Measurements from ENCODE around the gene DENR. TPM values are rescaled to one million over a fixed set of nuclear protein-coding genes. Genes with fewer than 3 reads are reported as not detected.
A peak's percentile ranks its signal among the peaks of the same experiment; 100 is the strongest.
"Not testable (repeated sequence)": the region's sequence is repeated elsewhere in the genome, so short reads cannot be mapped to it uniquely, and the experiment has no call there.

DENR gene
- total and polyA plus RNA-seq, 2 experiments from 2014 or later = 48.6 to 83.3 TPM

GRCh38 chr12:122740351-122740750 lies 12.3 kb upstream of the DENR start:
- H3K4me2 ChIP-seq (ENCODE audit: unreplicated experiment) = no peak overlapping the region
- no peak overlapping the region for H3K27ac ChIP-seq
- H3K36me3 ChIP-seq (ENCODE audit: low read depth) = no peaks in the 10 kb centered on the region
- H3K9me3 ChIP-seq (ENCODE audit: low read depth) = no peaks in the 10 kb centered on the region
- no peak overlapping the region for H3K4me3 ChIP-seq
- peak; percentile 11 for DNase-seq
- no peaks in the 10 kb centered on the region for H3F3A ChIP-seq (ENCODE audit: insufficient read depth)
- no peak overlapping the region for H2AFZ ChIP-seq
- 94 to 96% methylated on average over 7 of the region's 7 CpGs for WGBS, 2 experiments (ENCODE audit: low coverage in 1 of 2, low lambda C conversion rate in 2 of 2, missing lambda C conversion rate in 2 of 2)
- no peak overlapping the region for H3K9ac ChIP-seq
- no peaks in the 10 kb centered on the region for H3K4me1 ChIP-seq (ENCODE audit: insufficient read depth)
- H3K27me3 ChIP-seq (replicated peaks; ENCODE audit: insufficient read depth) = no peaks in the 10 kb centered on the region
- no peaks in the 10 kb centered on the region for H4K20me1 ChIP-seq (ENCODE audit: insufficient read depth)
- TF ChIP-seq EZH2 (IDR thresholded peaks at IDR 0.05; ENCODE audit: insufficient read depth, poor library complexity, severe bottlenecking) = no peak
- no peak for TF ChIP-seq EZH2phosphoT487 (IDR thresholded peaks at IDR 0.05; ENCODE audit: insufficient read depth, low read depth)
- in situ Hi-C loops (cut with MboI) = no loop called here
- H3K79me2 ChIP-seq (ENCODE audit: insufficient read depth) = no peaks in the 10 kb centered on the region
- H3K9me2 ChIP-seq (ENCODE audit: insufficient read depth) = no peaks in the 10 kb centered on the region

- no peak overlapping the region for H3K9ac ChIP-seq
- WGBS, 2 experiments (ENCODE audit: low coverage in 1 of 2, low lambda C conversion rate in 2 of 2, missing lambda C conversion rate in 2 of 2) = 95 to 98% methylated on average over 7 of the region's 7 CpGs
- TF ChIP-seq EZH2 (IDR thresholded peaks at IDR 0.05; ENCODE audit: insufficient read depth, poor library complexity, severe bottlenecking) = no peak
- TF ChIP-seq EZH2phosphoT487 (IDR thresholded peaks at IDR 0.05; ENCODE audit: insufficient read depth, low read depth) = no peak
- in situ Hi-C loops (cut with MboI) = no loop called here
- no peak for DNase-seq
- H3K9me3 ChIP-seq (ENCODE audit: low read depth) = no peaks in the 10 kb centered on the region
- no peaks in the 10 kb centered on the region for H3K79me2 ChIP-seq (ENCODE audit: insufficient read depth)
- no peaks in the 10 kb centered on the region for H4K20me1 ChIP-seq (ENCODE audit: insufficient read depth)
- H3K27me3 ChIP-seq (replicated peaks; ENCODE audit: insufficient read depth) = no peaks in the 10 kb centered on the region
- no peak overlapping the region for H2AFZ ChIP-seq
- H3F3A ChIP-seq (ENCODE audit: insufficient read depth) = no peaks in the 10 kb centered on the region
- no peaks in the 10 kb centered on the region for H3K9me2 ChIP-seq (ENCODE audit: insufficient read depth)
- no peaks in the 10 kb centered on the region for H3K36me3 ChIP-seq (ENCODE audit: low read depth)
- no peak overlapping the region for H3K27ac ChIP-seq
- no peaks in the 10 kb centered on the region for H3K4me1 ChIP-seq (ENCODE audit: insufficient read depth)
- no peak overlapping the region for H3K4me3 ChIP-seq
- no peak overlapping the region for H3K4me2 ChIP-seq (ENCODE audit: unreplicated experiment)
These were observed 8.6 kb upstream of the DENR start for GRCh38 chr12:122743895-122744525.

DNA sequence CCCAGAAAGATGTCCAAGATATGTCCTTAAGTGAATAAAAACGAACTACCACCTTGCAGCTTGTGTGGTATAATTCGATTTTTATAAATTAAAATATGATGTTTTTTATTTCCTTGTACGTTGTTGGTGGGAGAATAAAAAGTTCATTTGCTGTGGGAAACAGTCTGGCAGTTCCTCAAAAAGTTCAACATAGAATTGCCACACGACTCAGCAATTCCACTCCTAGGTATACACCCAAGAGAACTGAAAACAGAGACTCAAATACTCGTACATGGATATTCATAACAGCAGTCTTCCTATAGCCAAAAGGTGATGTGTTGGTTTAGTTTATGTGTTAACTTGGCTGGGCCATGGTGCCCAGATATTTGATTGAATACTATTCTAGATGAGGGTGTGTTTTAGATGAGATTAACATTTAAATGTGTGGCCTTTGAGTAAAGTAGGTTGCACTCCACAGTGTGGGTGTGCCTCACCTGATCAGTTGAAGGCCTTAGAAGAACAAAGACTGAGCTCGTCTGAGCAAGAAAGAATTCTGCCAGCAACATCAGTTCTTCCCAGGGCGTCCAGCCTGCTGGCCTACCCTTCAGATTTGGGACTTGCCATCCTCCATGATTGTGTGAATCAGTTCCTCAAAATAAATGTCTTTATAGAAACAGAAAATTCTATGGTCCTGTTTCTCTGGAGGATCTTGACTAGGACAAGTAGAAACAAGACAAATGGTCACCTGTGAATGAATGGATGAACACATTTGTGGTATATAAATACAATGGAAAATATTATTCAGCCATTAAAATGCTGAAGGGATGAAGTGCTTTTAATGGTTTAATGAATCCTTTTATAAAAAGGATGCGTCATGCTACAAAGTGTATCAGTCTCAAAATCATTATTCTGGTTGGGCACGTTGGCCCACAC lies 5.1 kb upstream of the DENR start:
- Histone ChIP-seq H3K4me3 (no peak overlapping the region), H3K4me2 (ENCODE audit: unreplicated experiment) (no peak overlapping the region), H3K9me2 (ENCODE audit: insufficient read depth) (no peaks in the 10 kb centered on the region), H3F3A (ENCODE audit: insufficient read depth) (no peaks in the 10 kb centered on the region), H3K27ac (no peak overlapping the region), H3K4me1 (ENCODE audit: insufficient read depth) (no peaks in the 10 kb centered on the region), H3K9me3 (ENCODE audit: low read depth) (no peaks in the 10 kb centered on the region), H3K27me3 (replicated peaks; ENCODE audit: insufficient read depth) (no peaks in the 10 kb centered on the region), H3K9ac (no peak overlapping the region), H4K20me1 (ENCODE audit: insufficient read depth) (no peaks in the 10 kb centered on the region), H3K36me3 (ENCODE audit: low read depth) (no peaks in the 10 kb centered on the region), H3K79me2 (ENCODE audit: insufficient read depth) (no peaks in the 10 kb centered on the region), H2AFZ (no peak overlapping the region)
- 61 to 64% methylated on average over 9 of the region's 9 CpGs for WGBS, 2 experiments (ENCODE audit: low coverage in 1 of 2, low lambda C conversion rate in 2 of 2, missing lambda C conversion rate in 2 of 2)
- TF ChIP-seq EZH2 (IDR thresholded peaks at IDR 0.05; ENCODE audit: insufficient read depth, poor library complexity, severe bottlenecking) = no peak
- no peak for TF ChIP-seq EZH2phosphoT487 (IDR thresholded peaks at IDR 0.05; ENCODE audit: insufficient read depth, low read depth)
- DNase-seq = no peak
- in situ Hi-C loops (cut with MboI) = loop anchor here (5.0 kb wide), 1 partner anchor 105 kb away; no protein-coding TSS in a partner anchor

GRCh38 chr12:122749569-122750332 lies 2.9 kb upstream of the DENR start:
- Histone ChIP-seq H3K4me3 (no peak overlapping the region), H3K9ac (no peak overlapping the region), H4K20me1 (ENCODE audit: insufficient read depth) (no peaks in the 10 kb centered on the region), H3K9me2 (ENCODE audit: insufficient read depth) (no peaks in the 10 kb centered on the region), H2AFZ (no peak overlapping the region), H3K4me2 (ENCODE audit: unreplicated experiment) (no peak overlapping the region), H3K4me1 (ENCODE audit: insufficient read depth) (peaks cover 8% of the 10 kb centered on the region; the same call in 1 of the 2 replicates), H3K27ac (no peak overlapping the region), H3F3A (ENCODE audit: insufficient read depth) (no peaks in the 10 kb centered on the region), H3K36me3 (ENCODE audit: low read depth) (peaks cover 9% of the 10 kb centered on the region), H3K79me2 (ENCODE audit: insufficient read depth) (peaks cover 20% of the 10 kb centered on the region), H3K27me3 (replicated peaks; ENCODE audit: insufficient read depth) (no peaks in the 10 kb centered on the region), H3K9me3 (ENCODE audit: low read depth) (no peaks in the 10 kb centered on the region)
- in situ Hi-C loops (cut with MboI) = loop anchor here (5.0 kb wide), 1 partner anchor 107 kb away; no protein-coding TSS in a partner anchor
- TF ChIP-seq EZH2phosphoT487 (IDR thresholded peaks at IDR 0.05; ENCODE audit: insufficient read depth, low read depth) (no peak), EZH2 (IDR thresholded peaks at IDR 0.05; ENCODE audit: insufficient read depth, poor library complexity, severe bottlenecking) (no peak)
- WGBS, 2 experiments (ENCODE audit: low coverage in 1 of 2, low lambda C conversion rate in 2 of 2, missing lambda C conversion rate in 2 of 2) = 73% methylated on average over 6 of the region's 6 CpGs
- DNase-seq = no peak

GRCh38 chr12:122750781-122751515 lies 1.7 kb upstream of the DENR start:
- peaks cover 12% of the 10 kb centered on the region; the same call in 1 of the 2 replicates for H3K4me1 ChIP-seq (ENCODE audit: insufficient read depth)
- H3F3A ChIP-seq (ENCODE audit: insufficient read depth); H2AFZ ChIP-seq; in situ Hi-C loops (cut with MboI); H3K27me3 ChIP-seq (replicated peaks; ENCODE audit: insufficient read depth); H3K4me3 ChIP-seq; H3K27ac ChIP-seq; H3K9ac ChIP-seq; H3K9me2 ChIP-seq (ENCODE audit: insufficient read depth); H3K4me2 ChIP-seq (ENCODE audit: unreplicated experiment); H3K9me3 ChIP-seq (ENCODE audit: low read depth); H4K20me1 ChIP-seq (ENCODE audit: insufficient read depth); DNase-seq: not testable (repeated sequence)
- 82 to 84% methylated on average over 17 of the region's 17 CpGs for WGBS, 2 experiments (ENCODE audit: low coverage in 1 of 2, low lambda C conversion rate in 2 of 2, missing lambda C conversion rate in 2 of 2)
- H3K36me3 ChIP-seq (ENCODE audit: low read depth) = peaks cover 21% of the 10 kb centered on the region
- peaks cover 32% of the 10 kb centered on the region for H3K79me2 ChIP-seq (ENCODE audit: insufficient read depth)

Measured in GM23248 (cell line).